Omental fat pad (tissue), 4 donors: ENCODE measurements around the gene SEPTIN1. TPM values are rescaled to one million over a fixed set of nuclear protein-coding genes. Genes with fewer than 3 reads are reported as not detected.

Source experiments
- ATAC-seq: fragments of 150-250 bp; one replicate; pipeline ENCODE4 v1.9.1; 2016; ENCODE audit warnings: mild to moderate bottlenecking, moderate library complexity; ENCODE audit not compliant: low FRiP score
- DNase-seq: peaks from one replicate; pipeline ENCODE4 v3.0.0-alpha.2; 2019; ENCODE audit warnings: low spot score
- CTCF ChIP-seq, 3 donors: fragments of 450-650 bp; IDR thresholded peaks; one replicate each; pipeline ENCODE4 v1.5.1; 2016 to 2017; ENCODE audit warnings: antibody characterized with exemption in 3 of 3, mild to moderate bottlenecking in 3 of 3, moderate library complexity in 2 of 3
- total RNA-seq, 4 donors: library from RNA; depleted of rRNA; stranded (reverse); fragments of >200 nt; gene quantifications; one replicate each; pipeline ENCODE4 v1.1.0, GENCODE V29; 2016

The SEPTIN1 gene
- total RNA-seq, 4 donors from 2014 or later: 0.93 to 2.6 (median 2.4) TPM

- no peak for TF ChIP-seq CTCF (IDR thresholded peaks at IDR 0.05)
These were observed 23.1 kb downstream of the SEPTIN1 start for GRCh38 chr16:30358990-30359870.

GRCh38 chr16:30358577-30358936 is 23.8 kb downstream of the SEPTIN1 start:
- TF ChIP-seq CTCF (IDR thresholded peaks at IDR 0.05): no peak
- no peak for ATAC-seq
- no peak for DNase-seq

More at GRCh38 chr16:30358990-30359870, 23.1 kb downstream of the SEPTIN1 start:
- ATAC-seq (no peak), DNase-seq (no peak)

GRCh38 chr16:30357715-30358576 is 24.4 kb downstream of the SEPTIN1 start:
- ATAC-seq (no peak), DNase-seq (no peak)
- TF ChIP-seq CTCF (IDR thresholded peaks at IDR 0.05): no peak

- DNase-seq (no peak), ATAC-seq (no peak)
- TF ChIP-seq CTCF (IDR thresholded peaks at IDR 0.05): no peak
These were observed 25.2 kb downstream of the SEPTIN1 start for GRCh38 chr16:30357085-30357714.

- DNase-seq (no peak), ATAC-seq (no peak)
- TF ChIP-seq CTCF (IDR thresholded peaks at IDR 0.05): no peak
These were observed 25.8 kb downstream of the SEPTIN1 start for GRCh38 chr16:30356401-30357084.

- DNase-seq (no peak), ATAC-seq (no peak)
- no peak for TF ChIP-seq CTCF (IDR thresholded peaks at IDR 0.05)
These were observed 26.4 kb downstream of the SEPTIN1 start for GRCh38 chr16:30355954-30356308.
